ENCODE data around the gene PMM2. TPM values are rescaled to one million over a fixed set of nuclear protein-coding genes. Genes with fewer than 3 reads are reported as not detected.
A peak's percentile ranks its signal among the peaks of the same experiment; 100 is the strongest.

PMM2 gene
- total and polyA plus RNA-seq, 12 donors, result 7.4 to 81.1 (median 26.3) TPM

DNA sequence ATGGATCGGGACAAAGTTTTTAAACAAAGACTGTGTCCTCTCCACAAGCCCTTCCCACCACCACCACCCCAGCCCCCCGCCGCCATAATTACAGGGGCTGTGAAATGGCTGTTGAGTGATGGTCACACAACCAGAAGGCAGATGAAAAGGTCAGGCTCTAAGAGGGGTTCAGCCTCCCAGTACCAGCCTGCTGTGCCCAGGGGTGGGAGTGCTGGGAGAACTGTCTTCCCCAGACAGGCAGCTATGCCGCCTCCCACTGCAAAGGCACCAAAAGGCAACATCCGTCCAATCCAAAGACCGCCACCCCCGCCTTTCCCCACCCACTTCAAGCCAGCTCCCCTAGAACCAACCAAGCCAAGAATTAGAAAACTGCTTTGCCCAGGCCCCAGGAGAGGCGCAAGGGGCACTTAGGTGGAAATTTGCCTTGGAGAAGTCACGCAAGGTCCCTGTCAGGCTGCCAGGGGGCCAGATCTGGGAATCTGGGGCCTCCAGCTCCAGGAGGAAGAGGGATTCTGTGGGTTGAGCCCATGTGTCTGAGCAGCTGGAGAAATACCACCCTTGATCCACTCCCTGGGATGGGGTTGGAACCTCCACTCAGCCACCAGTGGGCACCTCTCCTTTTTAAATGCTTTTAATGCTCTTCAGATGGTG lies 56.8 kb downstream of the PMM2 start:
- Histone ChIP-seq H3K27ac (peak overlapping the region in 2 of 5 donors; percentile 26 to 46), H3K4me1 (replicated peaks in 1 of 2) (peaks cover 18 to 28% of the 10 kb centered on the region in 2 donors), H3K9me3 (replicated peaks in 1 of 3) (no peaks in the 10 kb centered on the region), H3K36me3 (replicated peaks in 1 of 2) (peaks cover 0 to 66% of the 10 kb centered on the region in 2 donors), H3K27me3 (no peaks in the 10 kb centered on the region), H3K4me3 (no peak overlapping the region)
- intact Hi-C loops (cut with DNase I), result no loop called here
- 87 to 96% (median 89%) methylated on average over 7 to 9 of the region's 9 CpGs for WGBS, 4 donors
- DNase-seq, result peak in 1 of 7 donors; percentile 11
- no peak for TF ChIP-seq POLR2A (IDR thresholded peaks at IDR 0.05)
- TF ChIP-seq, protein P1, sequence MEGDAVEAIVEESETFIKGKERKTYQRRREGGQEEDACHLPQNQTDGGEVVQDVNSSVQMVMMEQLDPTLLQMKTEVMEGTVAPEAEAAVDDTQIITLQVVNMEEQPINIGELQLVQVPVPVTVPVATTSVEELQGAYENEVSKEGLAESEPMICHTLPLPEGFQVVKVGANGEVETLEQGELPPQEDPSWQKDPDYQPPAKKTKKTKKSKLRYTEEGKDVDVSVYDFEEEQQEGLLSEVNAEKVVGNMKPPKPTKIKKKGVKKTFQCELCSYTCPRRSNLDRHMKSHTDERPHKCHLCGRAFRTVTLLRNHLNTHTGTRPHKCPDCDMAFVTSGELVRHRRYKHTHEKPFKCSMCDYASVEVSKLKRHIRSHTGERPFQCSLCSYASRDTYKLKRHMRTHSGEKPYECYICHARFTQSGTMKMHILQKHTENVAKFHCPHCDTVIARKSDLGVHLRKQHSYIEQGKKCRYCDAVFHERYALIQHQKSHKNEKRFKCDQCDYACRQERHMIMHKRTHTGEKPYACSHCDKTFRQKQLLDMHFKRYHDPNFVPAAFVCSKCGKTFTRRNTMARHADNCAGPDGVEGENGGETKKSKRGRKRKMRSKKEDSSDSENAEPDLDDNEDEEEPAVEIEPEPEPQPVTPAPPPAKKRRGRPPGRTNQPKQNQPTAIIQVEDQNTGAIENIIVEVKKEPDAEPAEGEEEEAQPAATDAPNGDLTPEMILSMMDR (IDR thresholded peaks at IDR 0.05), result no peak

DNA sequence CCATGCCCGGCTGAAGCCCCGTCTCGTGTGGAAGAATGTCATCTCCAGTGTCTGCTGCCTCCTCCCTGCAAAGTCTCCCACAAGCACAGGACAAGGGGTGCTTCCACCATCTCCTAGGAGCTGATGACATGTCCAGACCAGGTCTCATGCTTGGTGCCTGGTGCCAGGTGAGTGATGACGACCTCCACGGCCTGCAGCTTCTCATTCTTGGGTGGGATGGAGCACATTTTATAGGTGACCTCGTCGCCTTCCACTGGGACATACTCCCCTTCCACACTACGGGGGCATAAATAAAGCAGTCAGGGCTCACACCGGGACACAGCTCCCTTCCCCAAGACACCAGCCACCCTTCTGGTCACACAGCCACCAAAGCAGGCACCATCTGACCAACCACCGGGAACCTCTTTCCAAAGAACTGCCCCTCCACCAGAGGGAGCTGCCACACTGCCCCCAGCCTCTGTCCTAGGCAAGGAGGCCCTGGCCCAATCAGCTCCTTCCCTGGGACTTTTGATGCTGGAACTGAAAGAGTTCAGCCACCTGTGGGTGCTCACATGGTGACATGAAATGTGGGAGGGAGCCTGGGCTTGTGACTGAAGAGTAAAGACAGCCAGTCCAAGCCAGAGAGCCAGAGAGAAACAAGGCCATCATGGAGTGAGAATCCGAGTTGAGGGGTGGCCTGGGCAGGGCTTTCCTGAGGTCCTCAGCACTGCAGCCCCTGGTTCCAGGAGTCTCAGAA lies 57.6 kb downstream of the PMM2 start:
- no peak for DNase-seq
- H3K4me3 ChIP-seq, result no peak overlapping the region
- peaks cover 18 to 28% of the 10 kb centered on the region in 2 donors for H3K4me1 ChIP-seq (replicated peaks in 1 of 2)
- intact Hi-C loops (cut with DNase I), result no loop called here
- WGBS, 4 donors, result 91 to 95% (median 92%) methylated on average over 6 to 11 of the region's 11 CpGs
- H3K9me3 ChIP-seq (replicated peaks in 1 of 3), result no peaks in the 10 kb centered on the region
- peak overlapping the region in 1 of 5 donors; percentile 46 for H3K27ac ChIP-seq
- no peaks in the 10 kb centered on the region for H3K27me3 ChIP-seq
- peaks cover 0 to 64% of the 10 kb centered on the region in 2 donors for H3K36me3 ChIP-seq (replicated peaks in 1 of 2)
- TF ChIP-seq POLR2A (IDR thresholded peaks at IDR 0.05), result no peak
- TF ChIP-seq, protein P1 (IDR thresholded peaks at IDR 0.05), result peak in 1 of 6 experiments; percentile 13

DNA sequence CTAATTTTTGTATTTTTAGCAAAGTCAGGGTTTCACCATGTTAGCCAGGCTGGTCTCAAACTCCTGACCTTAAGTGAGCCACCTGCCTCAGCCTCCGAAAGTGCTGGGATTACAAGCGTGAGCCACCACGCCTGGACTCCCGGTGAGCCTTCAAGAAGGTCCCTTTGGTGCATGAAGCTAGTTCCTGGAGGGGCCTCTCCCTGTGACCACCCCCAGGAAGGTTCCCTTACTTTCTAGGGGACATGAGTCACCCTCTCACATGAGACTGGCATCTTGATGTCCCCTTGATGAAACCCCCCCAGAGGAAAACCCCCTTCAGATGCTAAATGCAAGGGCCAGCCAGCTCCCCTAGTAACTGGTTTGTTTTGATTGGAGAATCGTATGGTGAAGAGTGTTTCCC lies 58.3 kb downstream of the PMM2 start:
- 50 to 76% (median 60%) methylated on average over 3 to 5 of the region's 5 CpGs for WGBS, 4 donors
- Histone ChIP-seq H3K4me3 (no peak overlapping the region), H3K4me1 (replicated peaks in 1 of 2) (peaks cover 19 to 28% of the 10 kb centered on the region in 2 donors), H3K36me3 (replicated peaks in 1 of 2) (peaks cover 0 to 64% of the 10 kb centered on the region in 2 donors), H3K27me3 (no peaks in the 10 kb centered on the region), H3K27ac (peak overlapping the region in 1 of 5 donors; percentile 63), H3K9me3 (replicated peaks in 1 of 3) (no peaks in the 10 kb centered on the region)
- TF ChIP-seq POLR2A (IDR thresholded peaks at IDR 0.05), result no peak
- TF ChIP-seq, protein P1 (IDR thresholded peaks at IDR 0.05), result no peak
- intact Hi-C loops (cut with DNase I), result no loop called here
- DNase-seq, result peak in 1 of 7 donors; percentile 4

All from adrenal gland (tissue), 12 donors.